ENCODE results near the gene DVL1.

DNA sequence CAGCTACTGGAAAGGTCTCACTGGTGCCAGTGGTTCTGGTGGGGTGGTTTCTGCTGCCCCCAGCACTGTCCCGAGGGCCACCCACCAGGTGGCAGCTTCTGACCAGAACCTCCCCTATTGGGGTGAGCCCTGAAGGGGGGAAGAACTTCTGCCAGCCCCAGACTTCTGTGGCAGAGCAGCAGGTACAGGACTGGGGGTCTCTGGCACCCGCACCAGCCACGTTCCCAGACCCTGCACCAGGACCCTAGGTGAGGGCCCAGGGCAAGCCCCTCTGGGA is 39.2 kb downstream of the DVL1 start:
- TF ChIP-seq EP300 (IDR thresholded peaks at IDR 0.05) (no peak), POLR2A (IDR thresholded peaks at IDR 0.05) (no peak), CTCF (IDR thresholded peaks at IDR 0.05) (no peak)

Data from sigmoid colon (tissue), 4 donors.